Embryonic facial prominence (tissue), 1 donor: ENCODE data around the gene FGFR3.
"Not testable (repeated sequence)": the region's sequence is repeated elsewhere in the genome, so short reads cannot be mapped to it uniquely, and the experiment has no call there.

Experiments used
- DNase-seq: peaks from one replicate; pipeline ENCODE4 v3.0.0-alpha.2; 2016; ENCODE audit errors: extremely low spot score

FGFR3 gene

GRCh38 chr4:1841887-1842210, 48.8 kb downstream of the FGFR3 start:
- no peak for DNase-seq

- no peak for DNase-seq
Observed at GRCh38 chr4:1842339-1842895, 49.3 kb downstream of the FGFR3 start.

GRCh38 chr4:1842993-1843448, 49.9 kb downstream of the FGFR3 start:
- no peak for DNase-seq

GRCh38 chr4:1843852-1844251, 50.8 kb downstream of the FGFR3 start:
- no peak for DNase-seq

- not testable (repeated sequence) for DNase-seq
Observed at GRCh38 chr4:1844618-1845017, 51.5 kb downstream of the FGFR3 start.

GRCh38 chr4:1846580-1846979, 53.5 kb downstream of the FGFR3 start:
- no peak for DNase-seq

GRCh38 chr4:1850276-1850675, 57.2 kb downstream of the FGFR3 start:
- no peak for DNase-seq

GRCh38 chr4:1851160-1851559, 58.1 kb downstream of the FGFR3 start:
- DNase-seq = no peak

- DNase-seq = no peak
Observed at GRCh38 chr4:1851575-1852410, 58.7 kb downstream of the FGFR3 start.

GRCh38 chr4:1852904-1853623, 60.0 kb downstream of the FGFR3 start:
- no peak for DNase-seq

- no peak for DNase-seq
Observed at GRCh38 chr4:1854752-1855151, 61.7 kb downstream of the FGFR3 start.

GRCh38 chr4:1855333-1856070, 62.4 kb downstream of the FGFR3 start:
- DNase-seq = no peak

GRCh38 chr4:1856071-1856942, 63.2 kb downstream of the FGFR3 start, which contains the start of gene LETM1:
Gene LETM1 (minus strand): TSS chr4:1856156. CDS start chr4:1855950, 206 bp downstream.
- peak; percentile 87 for DNase-seq

- DNase-seq = no peak
Observed at GRCh38 chr4:1856943-1857699, 64.0 kb downstream of the FGFR3 start.

- no peak for DNase-seq
Observed at GRCh38 chr4:1857931-1858330, 64.8 kb downstream of the FGFR3 start.
